NCI-H2029 treated with DMSO at 0.1 percent for 48 hours (cell line): ENCODE data around the gene PTPA.
"Not testable (repeated sequence)": the region's sequence is repeated elsewhere in the genome, so short reads cannot be mapped to it uniquely, and the experiment has no call there.

ENCODE experiments used
- DNase-seq: peaks from one replicate; lab custom pipeline; 2025; lab: John Stamatoyannopoulos, UW

Gene PTPA

GRCh38 chr9:129160712-129161533 is 49.7 kb downstream of the PTPA start:
- DNase-seq = no peak

DNA sequence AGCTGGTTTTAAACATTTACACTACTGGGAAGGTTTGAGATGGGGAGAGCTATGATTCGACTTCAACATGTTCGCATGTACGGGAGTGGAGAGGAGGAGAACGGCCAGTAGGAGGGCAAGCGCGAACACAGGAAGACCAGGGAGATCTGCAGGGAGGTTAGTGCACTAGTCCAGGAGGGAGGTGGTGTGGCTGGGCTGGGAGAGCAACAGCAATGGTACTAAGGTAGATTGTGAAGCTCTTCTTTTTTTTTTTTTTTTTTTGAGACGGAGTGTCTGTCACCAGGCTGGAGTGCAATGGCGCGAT is 50.3 kb downstream of the PTPA start:
- no peak for DNase-seq

DNA sequence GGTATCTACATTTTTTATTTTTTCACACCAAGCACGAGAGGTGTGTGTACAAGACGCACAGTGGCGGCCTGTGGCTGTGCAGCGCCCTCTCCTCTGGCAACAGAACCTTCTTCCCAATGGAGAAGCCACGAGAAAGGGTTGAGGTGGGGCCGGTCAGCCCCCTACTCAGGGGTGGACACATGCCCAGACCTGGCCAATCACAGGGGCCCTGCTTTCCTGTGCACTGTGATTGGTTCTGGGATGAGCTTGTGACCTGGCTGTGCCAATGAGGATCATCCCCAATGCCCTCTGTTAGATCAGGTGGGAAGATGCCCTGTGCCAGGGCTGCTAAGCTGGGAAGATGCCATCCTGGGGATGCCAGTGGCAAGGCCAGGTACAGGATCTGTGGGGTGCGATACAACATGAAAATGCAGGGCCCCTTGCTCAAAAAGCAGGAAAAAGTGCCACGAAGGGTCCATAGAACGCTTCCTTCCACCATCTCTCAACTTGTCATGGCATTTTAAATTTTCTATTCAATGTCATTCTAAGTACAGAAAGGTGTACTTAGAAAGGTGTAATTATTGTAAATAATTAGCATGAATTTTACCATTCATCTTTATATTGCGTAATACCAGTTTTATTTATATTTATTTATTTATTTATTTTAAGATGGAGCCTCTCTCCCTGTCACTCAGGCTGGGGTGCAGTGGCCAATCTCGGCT is 51.4 kb downstream of the PTPA start:
- no peak for DNase-seq

GRCh38 chr9:129163198-129163670 is 52.0 kb downstream of the PTPA start:
- DNase-seq = not testable (repeated sequence)

- no peak for DNase-seq
These were observed 52.5 kb downstream of the PTPA start for GRCh38 chr9:129163753-129164152.

DNA sequence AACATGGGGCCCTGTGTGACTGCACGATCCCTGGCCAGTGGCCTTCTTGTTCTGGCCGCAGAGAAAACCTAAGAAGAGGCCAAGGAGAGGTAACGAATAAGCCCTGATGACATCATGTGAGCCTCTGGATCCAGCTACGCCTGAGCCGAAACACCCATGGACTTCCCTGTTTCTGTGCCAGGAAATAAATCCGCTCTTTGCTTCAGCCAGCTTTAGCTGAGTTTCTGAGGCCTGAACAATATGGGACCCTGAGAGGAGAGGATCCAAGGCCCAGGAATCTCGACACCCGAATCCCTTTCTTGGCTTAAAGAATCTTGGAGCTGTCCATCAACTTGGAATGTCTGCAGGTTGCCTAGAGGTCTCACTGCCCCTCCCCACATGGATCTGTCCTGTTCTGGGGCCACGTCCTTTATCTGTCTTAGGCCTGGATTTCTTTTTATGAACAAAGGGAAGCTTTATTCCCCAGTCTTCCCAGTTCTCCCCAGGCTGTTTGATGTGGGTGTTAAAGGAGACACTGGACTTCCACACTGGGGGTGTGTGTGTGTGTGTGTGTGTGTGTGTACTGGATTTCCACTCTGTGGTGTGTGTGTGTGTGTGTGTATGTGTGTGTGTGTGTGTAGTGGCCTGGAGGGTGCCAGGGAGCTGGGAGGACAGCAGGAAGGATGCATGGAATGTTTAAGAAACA is 53.2 kb downstream of the PTPA start:
- peak; percentile 11 for DNase-seq

GRCh38 chr9:129165198-129165597 is 54.0 kb downstream of the PTPA start:
- DNase-seq = no peak

DNA sequence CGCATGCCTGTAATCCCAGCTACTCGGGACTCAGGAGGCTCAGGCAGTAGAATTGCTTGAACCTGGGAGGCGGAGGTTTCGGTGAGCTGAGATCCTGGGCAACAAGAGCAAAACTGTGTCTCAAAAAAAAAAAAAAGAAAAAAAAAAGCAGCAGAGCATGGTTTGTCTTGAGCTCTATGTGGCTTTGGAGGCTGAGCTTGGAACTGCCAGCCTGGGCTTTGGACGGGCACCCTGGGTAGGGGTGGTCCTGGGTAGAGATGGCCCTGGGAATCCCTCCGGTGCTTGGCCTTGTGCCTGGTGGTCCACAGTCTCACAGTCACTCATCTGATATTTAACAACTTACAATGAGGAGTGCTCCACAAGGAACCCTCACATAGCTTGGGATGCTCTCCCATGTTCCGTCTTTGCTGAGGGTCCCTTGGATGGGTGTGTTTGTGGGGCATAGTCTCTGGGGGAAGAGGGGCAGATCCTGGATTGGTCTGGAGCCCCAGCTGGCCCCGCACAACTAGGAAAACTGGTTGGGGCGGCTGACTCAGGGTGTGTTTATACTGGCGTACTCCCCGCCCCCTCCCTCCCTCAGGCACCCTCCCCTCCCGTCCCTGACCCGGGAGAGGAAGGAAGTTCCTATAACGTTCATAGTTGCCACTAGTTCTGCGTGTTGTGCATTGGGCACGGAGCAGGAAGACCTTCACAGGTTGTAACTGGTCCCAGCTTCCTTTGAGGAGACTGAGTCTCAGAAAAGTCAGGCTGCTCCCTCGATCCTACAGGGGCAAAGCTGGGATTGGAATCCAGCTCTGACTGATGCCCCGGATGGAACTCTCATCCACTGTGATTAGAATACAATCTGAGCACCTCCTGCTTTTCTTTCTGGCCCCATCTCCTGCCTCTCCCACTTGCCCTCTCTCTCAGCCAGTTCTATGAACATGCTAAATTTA is 55.7 kb downstream of the PTPA start:
- peak; percentile 14 for DNase-seq

GRCh38 chr9:129170229-129170628 is 59.0 kb downstream of the PTPA start:
- no peak for DNase-seq

DNA sequence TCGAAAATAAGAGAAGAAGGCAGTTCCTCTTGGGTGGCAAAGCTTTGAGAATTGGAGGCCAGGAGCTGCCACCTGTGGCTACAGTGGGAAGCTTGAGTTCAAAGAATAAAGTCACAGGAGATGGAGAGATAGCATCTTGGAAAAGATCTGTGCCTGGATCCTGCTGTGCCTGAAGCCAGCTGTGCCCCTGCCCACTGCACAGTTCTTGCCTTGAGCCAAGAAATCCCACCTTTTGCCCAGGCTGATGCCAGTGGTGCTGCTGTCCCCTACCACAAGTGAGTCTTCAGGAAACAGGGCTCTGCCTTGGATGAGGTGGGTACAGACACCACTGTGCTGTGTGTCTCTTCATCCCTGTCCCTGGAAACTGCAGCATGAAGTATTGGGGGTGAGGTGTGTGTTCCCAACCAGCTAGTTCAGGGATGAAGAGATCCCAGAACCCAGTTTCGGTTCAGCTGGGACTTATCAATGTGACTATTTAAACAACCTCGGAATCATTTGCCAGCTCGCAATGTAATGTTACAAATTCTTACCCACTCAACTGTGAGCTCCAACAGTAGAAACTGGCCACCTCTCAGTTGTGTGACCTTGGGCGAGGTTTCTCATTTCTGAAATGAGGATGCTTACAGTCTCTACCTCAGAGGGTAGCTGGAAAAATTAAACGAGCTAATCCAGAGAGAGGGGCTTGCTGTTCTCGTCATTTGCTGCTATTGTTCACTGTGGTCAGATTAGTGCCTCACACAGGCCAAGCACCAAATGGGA is 61.0 kb downstream of the PTPA start:
- no peak for DNase-seq

GRCh38 chr9:129172816-129173215 is 61.6 kb downstream of the PTPA start:
- DNase-seq = no peak

DNA sequence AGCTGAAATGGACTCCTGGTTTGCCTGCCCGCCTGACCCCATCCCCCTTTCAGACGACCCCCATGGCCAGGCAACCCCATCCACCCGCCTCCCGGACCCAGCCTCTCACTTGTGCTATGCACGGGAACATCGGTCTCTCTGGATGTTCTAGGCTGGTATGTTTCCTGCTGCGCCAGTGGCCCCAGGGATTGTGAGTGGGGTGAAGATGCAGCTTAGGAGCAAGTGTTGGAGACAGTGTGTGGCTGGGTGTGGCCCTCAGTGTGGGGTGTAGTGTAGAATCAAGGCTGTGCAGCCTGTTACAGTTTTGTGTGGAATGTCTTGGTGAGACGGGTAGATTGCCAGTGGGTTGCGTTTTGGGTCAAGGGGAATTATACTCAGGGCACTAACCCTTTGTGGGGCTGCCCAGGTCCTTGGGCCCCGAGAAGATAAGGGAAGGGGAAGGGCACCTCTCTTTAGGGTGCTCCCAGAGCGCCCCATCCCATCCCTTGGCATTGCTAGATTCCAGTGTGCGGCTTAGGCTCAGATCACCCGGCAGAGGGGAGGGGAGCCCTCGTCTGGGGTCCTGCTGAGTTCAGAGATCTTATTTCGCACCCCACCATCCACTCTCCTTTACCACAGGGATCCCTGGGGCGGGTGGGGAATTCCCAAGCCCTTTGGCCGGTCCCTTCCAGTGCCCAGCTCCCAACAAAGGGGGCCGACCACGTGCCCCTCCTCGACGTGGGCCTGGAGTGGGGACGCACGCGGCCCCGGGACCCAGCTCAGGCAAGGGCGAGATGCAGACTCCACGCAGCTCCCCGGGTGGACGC is 62.3 kb downstream of the PTPA start:
- no peak for DNase-seq

- DNase-seq = peak; percentile 59
These were observed 63.0 kb downstream of the PTPA start for GRCh38 chr9:129174102-129174723.

- peak; percentile 34 for DNase-seq
These were observed 63.7 kb downstream of the PTPA start for GRCh38 chr9:129174724-129175514.

GRCh38 chr9:129175515-129175824 is 64.3 kb downstream of the PTPA start:
- no peak for DNase-seq

- DNase-seq = peak; percentile 59
These were observed 64.8 kb downstream of the PTPA start for GRCh38 chr9:129175825-129176633.

DNA sequence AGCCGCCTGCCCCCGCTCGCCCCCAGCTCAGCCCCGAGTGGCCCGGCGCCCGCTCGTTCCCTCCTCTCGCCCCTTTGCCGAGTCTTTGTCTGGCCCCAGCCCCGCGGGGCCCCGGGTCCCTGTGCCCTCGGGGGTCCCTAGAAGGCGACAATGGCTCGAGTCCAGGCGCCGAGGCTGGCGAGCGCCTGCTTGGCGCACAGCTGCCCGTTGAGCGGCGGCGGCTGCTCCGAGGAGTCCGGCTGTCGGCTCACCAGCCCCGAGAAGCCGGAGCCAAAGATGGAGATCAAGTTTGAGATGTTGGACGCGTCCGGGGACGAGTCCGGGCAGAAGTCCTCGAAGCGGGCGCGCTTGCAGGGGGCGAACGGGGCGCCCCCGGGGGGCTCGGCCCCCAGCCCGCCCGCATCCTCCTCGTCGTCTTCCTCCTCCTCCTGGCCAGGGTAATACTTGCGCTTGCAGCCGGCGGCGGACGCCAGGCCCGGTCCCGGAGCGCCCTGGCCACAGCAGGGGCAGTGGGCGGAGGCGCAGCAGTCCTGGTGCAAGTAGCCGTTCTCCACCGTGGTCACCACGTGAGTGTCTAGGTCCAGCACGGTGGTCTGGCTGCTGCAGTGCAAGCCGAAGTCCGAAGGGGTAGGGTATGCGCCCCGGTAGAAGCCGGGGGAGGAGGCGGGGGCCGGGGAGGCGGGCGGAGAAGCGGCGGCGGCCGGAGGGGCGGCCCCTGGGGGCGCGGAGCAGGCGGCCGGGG is 65.7 kb downstream of the PTPA start:
- no peak for DNase-seq

DNA sequence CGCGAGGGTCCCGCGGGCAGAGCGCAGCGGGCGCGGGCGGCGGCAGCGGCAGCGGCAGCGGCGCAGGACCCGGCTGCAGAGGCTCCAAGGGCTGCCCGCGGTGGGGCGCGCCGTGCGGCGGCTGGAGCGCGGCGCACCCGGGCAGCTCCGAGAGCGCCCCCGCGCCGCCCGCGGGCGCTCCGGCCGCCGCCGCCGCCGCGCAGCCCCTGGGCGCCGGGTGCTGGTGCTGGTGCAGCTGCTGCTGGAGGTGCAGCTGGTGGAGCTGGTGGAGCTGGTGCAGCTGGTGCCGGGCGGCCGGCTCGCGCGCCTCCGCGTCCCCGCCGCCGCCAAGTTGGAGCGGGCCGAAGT is 66.2 kb downstream of the PTPA start:
- DNase-seq = no peak
